Progenitor cell of endocrine pancreas (in vitro differentiated cells): Measurements from ENCODE around the gene APBB1IP. TPM values are rescaled to one million over a fixed set of nuclear protein-coding genes. Genes with fewer than 3 reads are reported as not detected.

ENCODE experiments used
- DNase-seq: peaks from one replicate; pipeline ENCODE4 v3.0.0; 2021; ENCODE audit warnings: low spot score; ENCODE audit not compliant: unreplicated experiment
- H3K27ac Mint-ChIP-seq: 2 replicates; pipeline ENCODE4 v1.8.0; 2021; ENCODE audit warnings: mild to moderate bottlenecking, moderate library complexity, mixed read lengths
- H3K27me3 Mint-ChIP-seq: 2 replicates; pipeline ENCODE4 v1.8.0; 2021; ENCODE audit warnings: mixed read lengths
- H3K36me3 Mint-ChIP-seq: 2 replicates; pipeline ENCODE4 v1.8.0; 2022; ENCODE audit warnings: mixed read lengths; ENCODE audit not compliant: insufficient read depth
- H3K4me1 Mint-ChIP-seq: 2 replicates; pipeline ENCODE4 v1.8.0; 2021; ENCODE audit warnings: low read depth, mixed read lengths
- H3K4me3 Mint-ChIP-seq: 2 replicates; pipeline ENCODE4 v1.8.0; 2021; ENCODE audit warnings: low read depth, mild to moderate bottlenecking, moderate library complexity, mixed read lengths
- H3K9me3 Mint-ChIP-seq: 2 replicates; pipeline ENCODE4 v1.8.0; 2021; ENCODE audit warnings: low read depth, mixed read lengths
- total RNA-seq: library from RNA; stranded (reverse); gene quantifications from 2 replicates; pipeline ENCODE4 v1.2.1, GENCODE V29; 2021
- TF ChIP-seq, protein P1 (sequence below): fragments of 200-600 bp; sonication (generic); IDR thresholded peaks from one replicate; pipeline ENCODE4 v1.5.0; 2021; ENCODE audit warnings: antibody characterized with exemption, mild to moderate bottlenecking; ENCODE audit not compliant: unreplicated experiment

The APBB1IP gene
- total RNA-seq, 1 donor from 2014 or later, result 0.38 TPM

GRCh38 chr10:26422977-26423376 is 15.2 kb upstream of the APBB1IP start:
- Mint-ChIP-seq H3K36me3 (no peaks in the 10 kb centered on the region), H3K27me3 (no peaks in the 10 kb centered on the region), H3K4me1 (no peaks in the 10 kb centered on the region), H3K9me3 (no peaks in the 10 kb centered on the region), H3K27ac (no peak overlapping the region), H3K4me3 (no peak overlapping the region)
- TF ChIP-seq, protein P1, sequence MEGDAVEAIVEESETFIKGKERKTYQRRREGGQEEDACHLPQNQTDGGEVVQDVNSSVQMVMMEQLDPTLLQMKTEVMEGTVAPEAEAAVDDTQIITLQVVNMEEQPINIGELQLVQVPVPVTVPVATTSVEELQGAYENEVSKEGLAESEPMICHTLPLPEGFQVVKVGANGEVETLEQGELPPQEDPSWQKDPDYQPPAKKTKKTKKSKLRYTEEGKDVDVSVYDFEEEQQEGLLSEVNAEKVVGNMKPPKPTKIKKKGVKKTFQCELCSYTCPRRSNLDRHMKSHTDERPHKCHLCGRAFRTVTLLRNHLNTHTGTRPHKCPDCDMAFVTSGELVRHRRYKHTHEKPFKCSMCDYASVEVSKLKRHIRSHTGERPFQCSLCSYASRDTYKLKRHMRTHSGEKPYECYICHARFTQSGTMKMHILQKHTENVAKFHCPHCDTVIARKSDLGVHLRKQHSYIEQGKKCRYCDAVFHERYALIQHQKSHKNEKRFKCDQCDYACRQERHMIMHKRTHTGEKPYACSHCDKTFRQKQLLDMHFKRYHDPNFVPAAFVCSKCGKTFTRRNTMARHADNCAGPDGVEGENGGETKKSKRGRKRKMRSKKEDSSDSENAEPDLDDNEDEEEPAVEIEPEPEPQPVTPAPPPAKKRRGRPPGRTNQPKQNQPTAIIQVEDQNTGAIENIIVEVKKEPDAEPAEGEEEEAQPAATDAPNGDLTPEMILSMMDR, result no peak
- DNase-seq, result no peak

- TF ChIP-seq, protein P1, result no peak
- Mint-ChIP-seq H3K9me3 (no peaks in the 10 kb centered on the region), H3K4me3 (no peak overlapping the region)
Observed at GRCh38 chr10:26423722-26424121, 14.4 kb upstream of the APBB1IP start.

GRCh38 chr10:26430641-26431163 is 7.4 kb upstream of the APBB1IP start:
- TF ChIP-seq, protein P1, result no peak
- Mint-ChIP-seq H3K27me3 (peaks cover 2% of the 10 kb centered on the region), H3K36me3 (no peaks in the 10 kb centered on the region), H3K4me3 (no peak overlapping the region), H3K4me1 (no peaks in the 10 kb centered on the region), H3K9me3 (no peaks in the 10 kb centered on the region), H3K27ac (no peak overlapping the region)
- no peak for DNase-seq

More at GRCh38 chr10:26423722-26424121, 14.4 kb upstream of the APBB1IP start:
- no peak overlapping the region for H3K27ac Mint-ChIP-seq
- no peaks in the 10 kb centered on the region for H3K27me3 Mint-ChIP-seq
- H3K36me3 Mint-ChIP-seq, result no peaks in the 10 kb centered on the region
- DNase-seq, result no peak
- no peaks in the 10 kb centered on the region for H3K4me1 Mint-ChIP-seq

DNA sequence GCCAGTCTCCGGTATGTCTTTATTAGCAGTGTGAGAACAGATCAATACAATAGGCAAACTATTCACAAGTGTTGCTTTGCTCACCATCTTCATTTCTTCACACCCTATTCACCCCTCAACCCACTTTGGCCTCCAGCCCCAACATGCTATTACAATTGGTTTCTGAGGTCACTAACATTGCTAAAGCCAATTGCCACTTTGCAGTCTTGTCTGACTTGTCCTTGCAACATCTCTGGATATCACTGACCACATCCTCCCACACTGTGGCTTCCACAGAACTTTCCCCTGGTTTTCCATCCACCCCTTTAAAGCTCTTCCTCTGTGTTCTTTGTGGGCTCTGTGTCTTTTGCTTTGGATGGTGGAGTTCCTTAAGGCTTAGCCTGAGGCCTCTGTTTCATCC is 5.2 kb upstream of the APBB1IP start:
- TF ChIP-seq, protein P1, result no peak
- no peaks in the 10 kb centered on the region for H3K36me3 Mint-ChIP-seq
- peaks cover 17% of the 10 kb centered on the region for H3K27me3 Mint-ChIP-seq
- H3K27ac Mint-ChIP-seq, result no peak overlapping the region
- H3K9me3 Mint-ChIP-seq, result no peaks in the 10 kb centered on the region
- no peak overlapping the region for H3K4me3 Mint-ChIP-seq
- no peak for DNase-seq
- peaks cover 2% of the 10 kb centered on the region for H3K4me1 Mint-ChIP-seq

DNA sequence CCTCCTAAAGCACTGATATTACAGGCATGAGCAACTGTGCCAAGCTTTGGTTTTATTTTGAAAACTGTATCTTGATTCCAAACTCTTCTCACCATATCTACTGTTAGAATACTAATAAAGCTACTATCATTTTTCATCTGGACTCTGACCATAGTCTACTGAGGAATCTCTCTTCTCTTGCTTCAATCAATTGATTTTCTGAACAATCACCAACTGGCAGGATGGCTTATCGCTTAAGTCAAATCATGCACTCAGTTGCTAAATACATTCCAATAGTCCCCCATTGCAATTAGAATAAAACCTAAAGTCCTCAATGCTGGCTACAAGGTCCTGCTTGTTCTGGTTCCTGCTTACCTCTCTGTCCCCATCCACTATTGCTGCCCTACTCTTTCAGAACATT is 2.3 kb upstream of the APBB1IP start:
- no peak for DNase-seq
- Mint-ChIP-seq H3K27me3 (peaks cover 38% of the 10 kb centered on the region), H3K4me1 (peaks cover 4% of the 10 kb centered on the region), H3K9me3 (no peaks in the 10 kb centered on the region), H3K4me3 (no peak overlapping the region), H3K27ac (no peak overlapping the region), H3K36me3 (no peaks in the 10 kb centered on the region)
- TF ChIP-seq, protein P1, result no peak
